K562 (cell line): ENCODE measurements around the gene INSYN2B. TPM values are rescaled to one million over a fixed set of nuclear protein-coding genes. Genes with fewer than 3 reads are reported as not detected.

ENCODE experiments used
- ATAC-seq: fragments of 200-7000 bp; cut with Tn5 transposase; 3 replicates; pipeline ENCODE4 v1.9.1; 2020; ENCODE audit warnings: moderate library complexity
- BruUV-seq: library from RNA; stranded (reverse); fragments of 400-500 nt; replicated peaks from 2 replicates; lab custom pipeline; 2021; lab: Mats Ljungman, UMichigan
- CTCF ChIA-PET: fragments of 300-600 bp; formaldehyde crosslinking; extraction: SDS; loops from one replicate; lab custom pipeline; 2021; ENCODE audit warnings: low intra/inter-chr PET ratio; lab: Yijun Ruan, JAX
- POLR2A ChIA-PET: fragments of 300-600, 350-650 bp; sonication (Branson Sonifier 250); formaldehyde crosslinking; extraction: SDS; loops from one replicate; lab custom pipeline; 2021; ENCODE audit warnings: antibody characterized with exemption, inconsistent platforms; lab: Yijun Ruan, JAX
- DNase-seq, 4 experiments: peaks; one replicate each; pipeline versions ENCODE4 v3.0.0 to v3.0.0-alpha.2; 2011 to 2018; ENCODE audit warnings: low spot score in 3 of 4, mixed read lengths in 3 of 4; ENCODE audit errors: extremely low read depth in 1 of 4
- FAIRE-seq: peaks from 2 replicates; lab custom pipeline; 2011; peaks lifted over from hg19 to GRCh38; lab: Jason Lieb, UNC
- H2AFZ ChIP-seq: 2 replicates; pipeline ENCODE4 v1.6.0; 2011; ENCODE audit warnings: low read depth, low read length, control low read depth, inconsistent platforms
- H3K27ac ChIP-seq: fragments of 200-600 bp; 3 replicates; pipeline ENCODE4 v1.8.0; 2011; ENCODE audit warnings: low read depth, mild to moderate bottlenecking, control low read depth, inconsistent platforms, low read length, moderate library complexity, mixed read lengths; ENCODE audit errors: extremely low read depth
- H3K27me3 ChIP-seq, 2 experiments: fragments of 300-600 bp in 1 of 2; 2 replicates in 1 of 2; 3 replicates in 1 of 2; pipeline versions ENCODE4 v1.6.0 to v1.8.0; 2011; ENCODE audit warnings: inconsistent platforms in 2 of 2, low read length in 2 of 2, mild to moderate bottlenecking in 1 of 2, mixed read lengths in 1 of 2, moderate library complexity in 1 of 2; ENCODE audit not compliant: control insufficient read depth in 2 of 2, insufficient read depth in 2 of 2
- H3K36me3 ChIP-seq: fragments of 300-600 bp; 3 replicates; pipeline ENCODE4 v1.8.0; 2011; ENCODE audit warnings: mild to moderate bottlenecking, low read length, inconsistent platforms; ENCODE audit not compliant: control insufficient read depth, insufficient read depth
- H3K4me1 ChIP-seq, 2 experiments: fragments of 200-600 bp in 1 of 2; replicated peaks in 1 of 2; 2 replicates in 1 of 2; 3 replicates in 1 of 2; pipeline versions ENCODE4 v1.5.1 to v1.8.0; 2011; ENCODE audit warnings: inconsistent platforms in 2 of 2, low read length in 2 of 2, mild to moderate bottlenecking in 1 of 2, mixed read lengths in 1 of 2, moderate library complexity in 1 of 2; ENCODE audit not compliant: control insufficient read depth in 2 of 2, insufficient read depth in 2 of 2
- H3K4me2 ChIP-seq: 2 replicates; pipeline ENCODE4 v1.6.1; 2011; ENCODE audit warnings: low read length, control low read depth, inconsistent platforms, mixed read lengths; ENCODE audit not compliant: insufficient read depth
- H3K4me3 ChIP-seq: fragments of 200-600 bp; sonication (generic), shearing (Covaris generic); 2 replicates; pipeline ENCODE4 v1.5.1; 2016; ENCODE audit warnings: control low read depth, inconsistent platforms
- H3K79me2 ChIP-seq: fragments of 200-600 bp; 3 replicates; pipeline ENCODE4 v1.8.0; 2011; ENCODE audit warnings: low read length, inconsistent platforms; ENCODE audit not compliant: control insufficient read depth, insufficient read depth
- H3K9ac ChIP-seq, 2 experiments: 2 replicates each; pipeline versions ENCODE4 v1.6.0 to v1.6.1; 2011; ENCODE audit warnings: low read depth in 2 of 2, low read length in 2 of 2, control low read depth in 1 of 2, inconsistent platforms in 1 of 2, mild to moderate bottlenecking in 1 of 2, mixed read lengths in 1 of 2; ENCODE audit not compliant: insufficient read depth in 1 of 2
- H3K9me1 ChIP-seq: one replicate; pipeline ENCODE4 v1.6.0; 2011; ENCODE audit warnings: inconsistent platforms, mild to moderate bottlenecking, low read length, moderate library complexity; ENCODE audit not compliant: control insufficient read depth, insufficient read depth
- H3K9me3 ChIP-seq: replicated peaks from 2 replicates; pipeline ENCODE4 v1.5.1; 2011; ENCODE audit warnings: low read depth, low read length, inconsistent platforms; ENCODE audit not compliant: control insufficient read depth, insufficient read depth
- H4K20me1 ChIP-seq: replicated peaks from 2 replicates; pipeline ENCODE4 v1.6.1; 2011; ENCODE audit warnings: low read length, inconsistent platforms, mixed read lengths; ENCODE audit not compliant: control insufficient read depth, insufficient read depth
- HLTF ChIP-seq: fragments of 450-650 bp; IDR thresholded peaks from 2 replicates; pipeline ENCODE4 v1.6.1; 2016
- TCF3 ChIP-seq: sonication (generic); formaldehyde crosslinking; IDR thresholded peaks from 2 replicates; pipeline ENCODE4 v1.4.0; 2020; ENCODE audit warnings: mild to moderate bottlenecking, missing genetic modification reagents
- ZBTB7A ChIP-seq: IDR thresholded peaks from 2 replicates; pipeline ENCODE4 v1.6.1; 2011; ENCODE audit warnings: low read depth, mild to moderate bottlenecking, low read length, moderate library complexity, borderline replicate concordance; ENCODE audit not compliant: control insufficient read depth
- ZNF699 ChIP-seq: fragments of 250-450 bp; sonication (Bioruptor Pico); IDR thresholded peaks from 2 replicates; pipeline ENCODE4 v1.8.0; 2021; ENCODE audit warnings: mild to moderate bottlenecking, moderate library complexity; ENCODE audit not compliant: insufficient replicate concordance
- WGBS: fragments of 100-300 bp; shearing (Covaris generic); methylation state at CpG from one replicate; pipeline ENCODE4 v1.1.6; 2016; ENCODE audit warnings: low coverage, mixed read lengths; ENCODE audit not compliant: insufficient coverage; ENCODE audit errors: missing lambda C conversion rate; 5-methylcytosine and 5-hydroxymethylcytosine counted together
- in situ Hi-C: fragments of 300-500 bp; cut with MboI; formaldehyde crosslinking; loops from 4 replicates; pipeline ENCODE4 v1.15.0; 2018; ENCODE audit warnings: inconsistent platforms, mixed read lengths
- intact Hi-C: fragments of 100-400 bp; cut with micrococcal nuclease; formaldehyde crosslinking; loops from 2 replicates; pipeline ENCODE4 v1.14.2; 2022
- polyA plus RNA-seq, 8 experiments: library from polyadenylated mRNA; depleted of rRNA in 4 of 8; stranded (reverse) in 5 of 8; unstranded in 3 of 8; fragments of >200 nt; fragmentation: Nextera tagmentation in 2 of 8; fragmentation: Illumina TruSeq in 1 of 8; extraction: Ambion mirVana in 2 of 8; extraction: Trizol in 1 of 8; gene quantifications; 2 replicates each; pipeline versions ENCODE4 v1.2.1 to v1.2.3, GENCODE V29; 2011 to 2014; ENCODE audit warnings: inconsistent platforms in 1 of 8, missing spikeins in 1 of 8
- total RNA-seq, 7 experiments: library from RNA; depleted of rRNA in 6 of 7; stranded (reverse); fragments of >200 nt in 6 of 7; fragmentation: Illumina TruSeq in 2 of 7; extraction: Trizol in 2 of 7; gene quantifications; 2 replicates each; pipeline versions ENCODE4 v1.2.1 to v1.2.3, GENCODE V29; 2011 to 2021; ENCODE audit warnings: low replicate concordance in 1 of 7
- TF ChIP-seq, protein P1 (sequence below), 2 experiments: fragments of 450-650 bp; IDR thresholded peaks; 2 replicates each; pipeline ENCODE4 v1.6.1; 2016; ENCODE audit warnings: mild to moderate bottlenecking in 2 of 2, borderline replicate concordance in 1 of 2, low read depth in 1 of 2, moderate library complexity in 1 of 2

Gene INSYN2B
- total and polyA plus RNA-seq, 9 of the 15 experiments (the other 6 are each of a cell fraction or from before 2014, with no cell fraction given): not detected

DNA sequence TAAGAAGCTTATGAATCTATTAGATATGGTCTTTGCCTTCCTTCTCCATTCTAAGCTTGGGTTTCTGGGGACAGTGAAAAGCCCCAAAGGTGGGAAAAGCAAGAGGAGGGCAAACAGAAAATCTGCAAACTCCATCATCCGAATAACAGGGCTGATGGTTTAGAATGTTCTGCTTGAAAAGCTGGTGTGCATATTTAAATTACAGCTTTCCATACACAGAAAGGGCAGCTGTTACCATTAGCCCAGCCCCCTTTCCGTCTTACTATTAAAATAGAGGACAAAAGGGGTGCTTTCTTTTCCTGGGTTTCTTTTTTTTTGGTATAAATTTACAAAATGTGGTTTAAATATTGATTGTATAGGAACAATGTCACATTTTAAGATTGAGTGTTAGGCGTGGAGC is 22.0 kb downstream of the INSYN2B start:
- no peak for TF ChIP-seq HLTF
- no peaks in the 10 kb centered on the region for H3K79me2 ChIP-seq
- ChIA-PET CTCF (no interaction called here), POLR2A (interaction anchor here (0.7 kb wide), 1 partner anchor 8 kb away, joined by 4 read pairs; no protein-coding TSS in a partner anchor)
- H3K4me2 ChIP-seq: no peak overlapping the region
- in situ Hi-C loops (no loop called here), intact Hi-C loops (no loop called here)
- DNase-seq: no peak
- no peaks in the 10 kb centered on the region for H3K9me3 ChIP-seq
- H3K4me3 ChIP-seq: no peak overlapping the region
- ATAC-seq: no peak
- BruUV-seq: no TSS peak
- H4K20me1 ChIP-seq: no peaks in the 10 kb centered on the region
- H3K9me1 ChIP-seq: no peaks in the 10 kb centered on the region
- H3K4me1 ChIP-seq: no peaks in the 10 kb centered on the region
- FAIRE-seq: no peak
- H3K27ac ChIP-seq: no peak overlapping the region
- no peaks in the 10 kb centered on the region for H3K36me3 ChIP-seq
- H2AFZ ChIP-seq: no peak overlapping the region
- no peaks in the 10 kb centered on the region for H3K27me3 ChIP-seq
- no peak overlapping the region for H3K9ac ChIP-seq
- WGBS: 4% methylated on average over 3 of the region's 3 CpGs

DNA sequence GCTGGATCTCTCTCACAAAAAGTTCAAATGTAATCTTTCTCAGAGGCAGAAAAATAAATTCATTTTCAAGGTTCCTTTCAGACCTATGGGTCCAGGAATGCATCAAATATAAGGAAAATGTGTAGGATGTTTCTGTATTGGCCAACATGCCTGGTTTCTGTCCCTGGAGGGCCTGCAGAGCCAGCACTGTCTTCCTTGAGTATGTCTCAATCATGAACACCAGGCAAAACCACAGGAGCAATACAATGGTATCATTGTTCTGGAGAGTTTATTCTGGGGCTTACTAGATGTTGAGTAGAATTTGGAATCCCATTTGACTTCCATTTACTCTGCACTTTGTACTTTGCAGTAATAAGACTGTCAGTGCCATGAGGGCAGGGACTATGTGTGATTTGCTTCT is 23.5 kb downstream of the INSYN2B start:
- H3K4me1 ChIP-seq: no peaks in the 10 kb centered on the region
- ATAC-seq: no peak
- H2AFZ ChIP-seq: no peak overlapping the region
- H3K9me3 ChIP-seq: no peaks in the 10 kb centered on the region
- intact Hi-C loops (no loop called here), in situ Hi-C loops (no loop called here)
- no peaks in the 10 kb centered on the region for H3K36me3 ChIP-seq
- no peaks in the 10 kb centered on the region for H4K20me1 ChIP-seq
- no peaks in the 10 kb centered on the region for H3K9me1 ChIP-seq
- no peak overlapping the region for H3K9ac ChIP-seq
- H3K27ac ChIP-seq: no peak overlapping the region
- no peak overlapping the region for H3K4me3 ChIP-seq
- no peak for DNase-seq
- CTCF ChIA-PET: no interaction called here
- no peak overlapping the region for H3K4me2 ChIP-seq
- no TSS peak for BruUV-seq
- POLR2A ChIA-PET: no interaction called here
- no peak for FAIRE-seq
- H3K79me2 ChIP-seq: no peaks in the 10 kb centered on the region
- H3K27me3 ChIP-seq: no peaks in the 10 kb centered on the region
- no peak for TF ChIP-seq TCF3 (CRISPR knock-in tag)
- no peak for TF ChIP-seq ZNF699 (CRISPR knock-in tag)
- TF ChIP-seq, protein P1, sequence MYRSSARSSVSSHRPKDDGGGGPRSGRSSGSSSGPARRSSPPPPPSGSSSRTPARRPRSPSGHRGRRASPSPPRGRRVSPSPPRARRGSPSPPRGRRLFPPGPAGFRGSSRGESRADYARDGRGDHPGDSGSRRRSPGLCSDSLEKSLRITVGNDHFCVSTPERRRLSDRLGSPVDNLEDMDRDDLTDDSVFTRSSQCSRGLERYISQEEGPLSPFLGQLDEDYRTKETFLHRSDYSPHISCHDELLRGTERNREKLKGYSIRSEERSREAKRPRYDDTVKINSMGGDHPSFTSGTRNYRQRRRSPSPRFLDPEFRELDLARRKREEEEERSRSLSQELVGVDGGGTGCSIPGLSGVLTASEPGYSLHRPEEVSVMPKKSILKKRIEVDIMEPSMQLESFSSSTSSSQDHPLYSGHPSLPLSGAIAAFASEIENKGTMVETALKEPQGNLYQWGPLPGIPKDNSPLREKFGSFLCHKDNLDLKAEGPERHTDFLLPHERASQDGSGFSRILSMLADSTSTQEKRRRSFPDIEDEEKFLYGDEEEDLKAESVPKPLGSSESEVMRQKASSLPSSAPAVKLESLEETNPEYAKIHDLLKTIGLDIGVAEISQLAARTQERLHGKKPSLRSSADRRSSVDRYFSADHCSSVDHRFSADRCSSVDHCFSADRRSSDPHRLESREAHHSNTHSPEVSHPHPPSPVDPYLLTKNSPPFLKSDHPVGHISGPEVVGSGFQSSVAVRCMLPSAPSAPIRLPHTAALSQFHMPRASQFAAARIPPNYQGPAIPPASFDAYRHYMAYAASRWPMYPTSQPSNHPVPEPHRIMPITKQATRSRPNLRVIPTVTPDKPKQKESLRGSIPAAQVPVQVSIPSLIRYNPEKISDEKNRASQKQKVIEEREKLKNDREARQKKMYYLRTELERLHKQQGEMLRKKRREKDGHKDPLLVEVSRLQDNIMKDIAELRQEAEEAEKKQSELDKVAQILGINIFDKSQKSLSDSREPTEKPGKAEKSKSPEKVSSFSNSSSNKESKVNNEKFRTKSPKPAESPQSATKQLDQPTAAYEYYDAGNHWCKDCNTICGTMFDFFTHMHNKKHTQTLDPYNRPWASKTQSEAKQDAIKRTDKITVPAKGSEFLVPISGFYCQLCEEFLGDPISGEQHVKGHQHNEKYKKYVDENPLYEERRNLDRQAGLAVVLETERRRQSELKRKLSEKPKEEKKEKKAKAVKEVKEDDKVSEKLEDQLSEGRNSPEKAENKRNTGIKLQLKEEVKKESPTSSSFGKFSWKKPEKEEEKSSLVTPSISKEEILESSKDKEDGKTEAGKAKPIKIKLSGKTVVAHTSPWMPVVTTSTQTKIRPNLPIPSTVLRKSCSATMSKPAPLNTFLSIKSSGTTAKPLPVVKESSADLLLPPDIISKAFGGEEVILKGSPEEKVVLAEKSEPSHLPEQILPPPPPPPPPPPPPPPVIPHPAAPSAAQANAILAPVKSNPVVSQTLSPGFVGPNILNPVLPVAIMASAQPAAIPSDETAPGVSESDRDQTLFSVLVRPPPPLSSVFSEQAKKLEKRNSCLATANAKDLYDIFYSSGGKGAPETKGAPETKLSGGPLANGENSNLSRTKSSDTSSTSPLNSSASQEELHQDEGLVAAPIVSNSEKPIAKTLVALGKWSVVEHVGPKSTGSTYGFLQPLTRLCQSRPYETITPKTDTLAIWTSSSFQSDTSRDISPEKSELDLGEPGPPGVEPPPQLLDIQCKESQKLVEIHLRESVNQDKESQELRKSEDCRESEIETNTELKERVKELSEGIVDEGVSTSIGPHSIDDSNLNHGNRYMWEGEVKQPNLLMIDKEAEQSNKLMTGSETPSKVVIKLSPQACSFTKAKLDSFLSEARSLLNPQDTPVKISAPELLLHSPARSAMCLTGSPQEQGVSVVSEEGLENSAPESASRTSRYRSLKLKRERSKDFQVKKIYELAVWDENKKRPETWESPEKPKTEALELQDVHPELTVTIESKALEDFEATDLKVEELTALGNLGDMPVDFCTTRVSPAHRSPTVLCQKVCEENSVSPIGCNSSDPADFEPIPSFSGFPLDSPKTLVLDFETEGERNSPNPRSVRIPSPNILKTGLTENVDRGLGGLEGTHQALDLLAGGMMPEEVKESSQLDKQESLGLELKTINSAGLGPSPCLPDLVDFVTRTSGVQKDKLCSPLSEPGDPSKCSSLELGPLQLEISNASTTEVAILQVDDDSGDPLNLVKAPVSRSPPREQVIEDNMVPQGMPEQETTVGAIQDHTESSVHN (IDR thresholded peaks at IDR 0.05; ENCODE audit: borderline replicate concordance in 1 of 2, low read depth in 1 of 2): no peak
- no peak for TF ChIP-seq ZBTB7A
